Loucy (cell line): ENCODE measurements around the gene DBR1.

Experiments used
- H2AFZ ChIP-seq: fragments of 200-600 bp; sonication (generic); 2 replicates; pipeline ENCODE4 v1.6.0; 2016; ENCODE audit warnings: antibody characterized with exemption, mild to moderate bottlenecking, low read length, moderate library complexity
- H3F3A ChIP-seq: fragments of 200-600 bp; 2 replicates; pipeline ENCODE4 v1.6.0; 2016; ENCODE audit warnings: antibody characterized with exemption, low read depth, mild to moderate bottlenecking
- H3K27me3 ChIP-seq: fragments of 200-600 bp; sonication (generic); 2 replicates; pipeline ENCODE4 v1.6.1; 2014; ENCODE audit warnings: low read length, mild to moderate bottlenecking; ENCODE audit not compliant: insufficient read depth, poor library complexity, severe bottlenecking
- H3K36me3 ChIP-seq: fragments of 200-600 bp; sonication (generic); 2 replicates; pipeline ENCODE4 v1.6.1; 2016; ENCODE audit warnings: low read length; ENCODE audit not compliant: insufficient read depth
- H3K4me1 ChIP-seq: fragments of 200-600 bp; sonication (generic); 2 replicates; pipeline ENCODE4 v1.5.1; 2014; ENCODE audit warnings: low read length, mild to moderate bottlenecking; ENCODE audit not compliant: insufficient read depth, poor library complexity, severe bottlenecking
- H3K4me2 ChIP-seq: fragments of 200-600 bp; sonication (generic); 2 replicates; pipeline ENCODE4 v1.6.0; 2014; ENCODE audit warnings: antibody characterized with exemption, low read length, low read depth, mild to moderate bottlenecking; ENCODE audit not compliant: poor library complexity, severe bottlenecking
- H3K4me3 ChIP-seq: fragments of 200-600 bp; sonication (generic); 2 replicates; pipeline ENCODE4 v1.5.1; 2014; ENCODE audit warnings: low read length, mild to moderate bottlenecking, mixed read lengths; ENCODE audit not compliant: poor library complexity, severe bottlenecking
- H3K79me2 ChIP-seq: fragments of 200-600 bp; sonication (generic); 2 replicates; pipeline ENCODE4 v1.6.1; 2014; ENCODE audit warnings: low read length; ENCODE audit not compliant: insufficient read depth
- H3K9ac ChIP-seq: fragments of 200-600 bp; sonication (generic); 2 replicates; pipeline ENCODE4 v1.6.0; 2014; ENCODE audit warnings: mild to moderate bottlenecking, low read depth, low read length, moderate library complexity; ENCODE audit not compliant: poor library complexity, severe bottlenecking
- H3K9me2 ChIP-seq: fragments of 200-600 bp; sonication (generic); replicated peaks from 2 replicates; pipeline ENCODE4 v1.6.1; 2016; ENCODE audit warnings: low read depth, low read length, mixed read lengths
- H3K9me3 ChIP-seq: fragments of 200-600 bp; sonication (generic); 2 replicates; pipeline ENCODE4 v1.6.1; 2014; ENCODE audit warnings: mild to moderate bottlenecking, antibody characterized with exemption, low read length, low read depth; ENCODE audit not compliant: insufficient read depth
- H4K20me1 ChIP-seq: fragments of 200-600 bp; sonication (generic); 2 replicates; pipeline ENCODE4 v1.6.0; 2014; ENCODE audit warnings: antibody characterized with exemption, low read length, mild to moderate bottlenecking; ENCODE audit not compliant: insufficient read depth, poor library complexity, severe bottlenecking
- CTCF ChIP-seq: fragments of 200-600 bp; sonication (generic); conservative IDR thresholded peaks from 2 replicates; pipeline ENCODE4 v1.5.1; 2014; ENCODE audit warnings: mild to moderate bottlenecking, antibody characterized with exemption, low read length
- EZH2phosphoT487 ChIP-seq: fragments of 200-600 bp; IDR thresholded peaks from 2 replicates; pipeline ENCODE4 v1.6.1; 2018; ENCODE audit warnings: antibody characterized with exemption, mild to moderate bottlenecking, moderate library complexity, borderline replicate concordance

Gene DBR1

GRCh38 chr3:138213398-138214085, 38.8 kb upstream of the DBR1 start:
- H3F3A ChIP-seq: no peaks in the 10 kb centered on the region
- peaks cover 57% of the 10 kb centered on the region for H4K20me1 ChIP-seq
- no peak overlapping the region for H3K4me2 ChIP-seq
- H3K9ac ChIP-seq: no peak overlapping the region
- no peaks in the 10 kb centered on the region for H3K9me3 ChIP-seq
- H3K4me1 ChIP-seq: peaks cover 11% of the 10 kb centered on the region
- H3K9me2 ChIP-seq: no peaks in the 10 kb centered on the region
- no peak overlapping the region for H2AFZ ChIP-seq
- peaks cover 44% of the 10 kb centered on the region; the same call in 1 of the 2 replicates for H3K36me3 ChIP-seq
- peaks cover 95% of the 10 kb centered on the region for H3K79me2 ChIP-seq
- no peak overlapping the region for H3K4me3 ChIP-seq
- TF ChIP-seq EZH2phosphoT487 (no peak), CTCF (no peak)
- no peaks in the 10 kb centered on the region for H3K27me3 ChIP-seq

GRCh38 chr3:138210528-138210927, 35.8 kb upstream of the DBR1 start:
- Histone ChIP-seq H3K79me2 (peaks cover 99% of the 10 kb centered on the region), H2AFZ (no peak overlapping the region), H3K9me2 (no peaks in the 10 kb centered on the region), H3K9ac (no peak overlapping the region), H3K4me1 (peaks cover 11% of the 10 kb centered on the region), H3K36me3 (peaks cover 40% of the 10 kb centered on the region; the same call in 1 of the 2 replicates), H3F3A (no peaks in the 10 kb centered on the region), H3K4me3 (no peak overlapping the region), H4K20me1 (peaks cover 67% of the 10 kb centered on the region), H3K27me3 (no peaks in the 10 kb centered on the region), H3K9me3 (no peaks in the 10 kb centered on the region), H3K4me2 (no peak overlapping the region)
- no peak for TF ChIP-seq EZH2phosphoT487
- no peak for TF ChIP-seq CTCF

- Histone ChIP-seq H3K9me3 (no peaks in the 10 kb centered on the region), H3K9ac (no peak overlapping the region), H3K4me3 (no peak overlapping the region), H3K9me2 (no peaks in the 10 kb centered on the region), H3K4me2 (no peak overlapping the region), H3K4me1 (peaks cover 37% of the 10 kb centered on the region), H3K36me3 (peaks cover 13% of the 10 kb centered on the region; the same call in 1 of the 2 replicates), H3F3A (no peaks in the 10 kb centered on the region), H3K79me2 (peaks cover 100% of the 10 kb centered on the region), H3K27me3 (no peaks in the 10 kb centered on the region), H4K20me1 (peaks cover 68% of the 10 kb centered on the region), H2AFZ (no peak overlapping the region)
- TF ChIP-seq CTCF: no peak
- TF ChIP-seq EZH2phosphoT487: no peak
Measured at GRCh38 chr3:138206196-138206595, 31.5 kb upstream of the DBR1 start.
